Esophagus muscularis mucosa (tissue), 4 donors: ENCODE data around the gene CDRT4. TPM values are rescaled to one million over a fixed set of nuclear protein-coding genes. Genes with fewer than 3 reads are reported as not detected.

Source experiments
- DNase-seq: peaks from one replicate; pipeline ENCODE4 v3.0.0-alpha.2; 2017; ENCODE audit errors: extremely low spot score
- H3K27ac ChIP-seq, 4 donors: fragments of 200-600 bp; sonication (generic); replicated peaks in 1 of 4; 1 replicate in 3 of 4; 2 replicates in 1 of 4; pipeline ENCODE4 v1.5.1; 2016 to 2019; ENCODE audit warnings: mild to moderate bottlenecking in 1 of 4
- H3K27me3 ChIP-seq, 4 donors: fragments of 200-600 bp; sonication (generic); one replicate each; pipeline versions ENCODE4 v1.5.1 to v1.6.0; 2016 to 2019
- H3K36me3 ChIP-seq, 4 donors: fragments of 200-600 bp; sonication (generic); one replicate each; pipeline ENCODE4 v1.5.1; 2016 to 2019
- H3K4me1 ChIP-seq, 4 donors: fragments of 200-600 bp; sonication (generic); one replicate each; pipeline ENCODE4 v1.5.1; 2016 to 2019
- H3K4me3 ChIP-seq, 4 donors: fragments of 200-600 bp; sonication (generic); 1 replicate in 2 of 4; 2 replicates in 2 of 4; pipeline ENCODE4 v1.5.1; 2016 to 2019; ENCODE audit warnings: mild to moderate bottlenecking in 4 of 4, moderate library complexity in 1 of 4
- H3K9me3 ChIP-seq, 4 donors: fragments of 200-600 bp; sonication (generic); 1 replicate in 3 of 4; 2 replicates in 1 of 4; pipeline ENCODE4 v1.5.1; 2016 to 2019
- CTCF ChIP-seq, 3 experiments: fragments of 200-600 bp in 2 of 3; fragments of 450-650 bp in 1 of 3; sonication (generic) in 2 of 3; IDR thresholded peaks; one replicate each; pipeline ENCODE4 v1.5.1; 2017 to 2019; ENCODE audit warnings: antibody characterized with exemption in 3 of 3, mild to moderate bottlenecking in 2 of 3, moderate library complexity in 1 of 3
- EP300 ChIP-seq: sonication (generic); formaldehyde crosslinking; IDR thresholded peaks from one replicate; pipeline ENCODE4 v1.6.1; 2017; ENCODE audit warnings: antibody characterized with exemption
- POLR2A ChIP-seq: fragments of 450-650 bp; IDR thresholded peaks from one replicate; pipeline ENCODE4 v1.6.1; 2017; ENCODE audit warnings: antibody characterized with exemption, moderate library complexity, mild to moderate bottlenecking, low read depth
- POLR2AphosphoS5 ChIP-seq, 2 donors: sonication (generic); formaldehyde crosslinking; IDR thresholded peaks; one replicate each; pipeline ENCODE4 v1.6.1; 2017; ENCODE audit warnings: antibody characterized with exemption in 2 of 2
- WGBS: methylation state at CpG from one replicate; pipeline ENCODE4 v1.1.5; 2018; 5-methylcytosine and 5-hydroxymethylcytosine counted together
- intact Hi-C: fragments of 100-400 bp; cut with DNase I; formaldehyde crosslinking; loops from one replicate; pipeline ENCODE4 v1.15.1; 2023
- total RNA-seq, 4 donors: library from RNA; depleted of rRNA; stranded (reverse); fragments of >200 nt; gene quantifications; one replicate each; pipeline versions ENCODE4 v1.1.0 to v1.2.1, GENCODE V29; 2016

The CDRT4 gene
- total RNA-seq, 4 donors from 2014 or later: 1.6 to 6.6 (median 3.4) TPM

DNA sequence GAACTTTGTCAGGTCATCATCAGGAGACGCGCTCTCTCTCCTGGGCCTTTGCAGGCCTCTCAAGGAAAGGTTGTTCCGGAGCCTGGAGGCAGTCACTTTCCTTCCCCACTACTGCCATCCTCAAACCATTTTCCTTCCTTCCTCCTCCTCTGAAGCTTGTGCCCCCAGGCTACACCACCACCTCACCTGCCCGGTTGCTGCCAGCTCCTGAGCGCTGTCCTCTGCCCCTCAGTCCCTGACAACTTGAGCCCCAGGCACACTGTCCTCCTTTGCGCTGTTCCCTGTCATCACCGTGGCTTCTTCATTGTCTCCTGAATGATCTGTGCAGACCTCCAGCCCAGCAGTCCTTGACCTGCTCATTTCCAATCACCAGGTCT, 18.9 kb downstream of the CDRT4 start:
- intact Hi-C loops: no loop called here
- no peak for TF ChIP-seq EP300
- no peak for TF ChIP-seq POLR2A
- TF ChIP-seq POLR2AphosphoS5 (IDR thresholded peaks at IDR 0.05): no peak
- no peak for TF ChIP-seq CTCF (IDR thresholded peaks at IDR 0.05)
- peak overlapping the region; percentile 19 to 72 (median 56) for H3K27ac ChIP-seq
- H3K4me3 ChIP-seq: no peak overlapping the region
- no peaks in the 10 kb centered on the region for H3K9me3 ChIP-seq
- no peaks in the 10 kb centered on the region for H3K36me3 ChIP-seq
- peaks cover 20 to 33% (median 26%) of the 10 kb centered on the region in 4 donors for H3K4me1 ChIP-seq
- WGBS: 94% methylated on average over 7 of the region's 7 CpGs
- no peak for DNase-seq
- H3K27me3 ChIP-seq: no peaks in the 10 kb centered on the region

DNA sequence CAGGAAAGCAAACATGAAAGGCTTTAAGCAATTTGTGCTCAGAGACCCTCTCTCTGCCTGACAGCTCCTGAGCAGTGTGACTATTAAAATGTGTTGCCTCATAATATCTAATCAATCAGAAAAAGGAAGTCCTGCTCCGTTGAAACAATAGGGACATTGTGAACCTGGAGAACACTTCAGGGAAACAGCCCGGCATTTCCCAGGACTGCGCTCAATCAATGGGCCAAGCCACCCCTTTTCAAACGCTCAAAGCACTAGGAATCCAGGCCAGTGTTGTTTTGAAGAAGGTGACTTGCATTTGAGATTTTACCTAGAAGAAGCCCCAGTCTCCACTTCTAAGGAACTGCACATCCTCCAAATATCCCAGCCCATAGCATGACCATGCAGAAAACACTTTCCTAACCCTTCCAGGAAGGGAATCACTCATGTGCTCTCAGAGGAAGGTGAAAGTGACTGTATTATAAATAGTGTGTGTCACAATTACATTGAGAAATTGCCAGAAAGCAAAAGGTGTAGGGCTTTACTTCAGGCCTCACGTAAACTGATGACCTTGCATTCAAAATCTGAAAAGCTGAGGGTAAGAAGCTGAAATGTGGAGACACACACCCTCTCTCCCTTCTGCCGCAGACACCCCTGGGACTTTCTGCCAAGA, 19.4 kb downstream of the CDRT4 start:
- H3K27me3 ChIP-seq: no peaks in the 10 kb centered on the region
- intact Hi-C loops: no loop called here
- no peaks in the 10 kb centered on the region for H3K9me3 ChIP-seq
- H3K4me3 ChIP-seq: no peak overlapping the region
- peak overlapping the region; percentile 19 to 72 (median 56) for H3K27ac ChIP-seq
- no peak for DNase-seq
- no peaks in the 10 kb centered on the region for H3K36me3 ChIP-seq
- peaks cover 17 to 33% (median 21%) of the 10 kb centered on the region in 4 donors for H3K4me1 ChIP-seq
- peak in 1 of 2 donors; percentile 32 for TF ChIP-seq POLR2AphosphoS5 (IDR thresholded peaks at IDR 0.05)
- TF ChIP-seq EP300: no peak
- no peak for TF ChIP-seq CTCF (IDR thresholded peaks at IDR 0.05)
- no peak for TF ChIP-seq POLR2A
- 76% methylated on average over 6 of the region's 6 CpGs for WGBS

- H3K4me1 ChIP-seq: peaks cover 4 to 33% (median 11%) of the 10 kb centered on the region in 4 donors
- no peaks in the 10 kb centered on the region for H3K36me3 ChIP-seq
- DNase-seq: no peak
- H3K4me3 ChIP-seq: no peak overlapping the region
- WGBS: 83% methylated on average over 10 of the region's 10 CpGs
- H3K27me3 ChIP-seq: no peaks in the 10 kb centered on the region
- no peaks in the 10 kb centered on the region for H3K9me3 ChIP-seq
- TF ChIP-seq EP300: no peak
- no peak overlapping the region for H3K27ac ChIP-seq
- intact Hi-C loops: no loop called here
Observed at GRCh38 chr17:15446036-15446435, 21.4 kb downstream of the CDRT4 start.

DNA sequence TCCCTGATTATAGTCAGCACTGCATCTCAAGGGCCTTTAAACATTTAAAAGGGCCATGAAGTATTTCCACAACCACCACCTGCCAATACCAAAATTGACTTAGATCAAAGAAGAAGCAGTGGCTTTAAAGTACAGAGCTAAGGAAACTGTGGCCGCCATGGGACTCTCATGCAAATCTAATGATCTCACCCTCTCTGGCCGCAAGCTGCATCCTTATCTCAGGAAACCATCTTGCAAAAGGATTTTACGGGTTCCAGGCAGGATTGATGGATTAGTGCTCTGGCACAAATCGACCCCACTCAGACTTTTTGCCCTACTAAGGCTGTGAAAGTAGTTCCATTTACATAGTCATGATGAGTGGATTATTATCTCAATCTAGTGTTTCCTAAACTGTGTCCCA, 22.6 kb downstream of the CDRT4 start:
- Histone ChIP-seq H3K27ac (peak overlapping the region in 1 of 4 donors; percentile 25), H3K27me3 (no peaks in the 10 kb centered on the region), H3K9me3 (no peaks in the 10 kb centered on the region), H3K4me1 (peaks cover 4 to 33% (median 11%) of the 10 kb centered on the region in 4 donors), H3K36me3 (no peaks in the 10 kb centered on the region), H3K4me3 (no peak overlapping the region)
- intact Hi-C loops: no loop called here
- TF ChIP-seq EP300 (no peak), POLR2AphosphoS5 (IDR thresholded peaks at IDR 0.05) (no peak), CTCF (IDR thresholded peaks at IDR 0.05) (no peak), POLR2A (no peak)
- WGBS: 53% methylated on average over 4 of the region's 4 CpGs
- DNase-seq: no peak

DNA sequence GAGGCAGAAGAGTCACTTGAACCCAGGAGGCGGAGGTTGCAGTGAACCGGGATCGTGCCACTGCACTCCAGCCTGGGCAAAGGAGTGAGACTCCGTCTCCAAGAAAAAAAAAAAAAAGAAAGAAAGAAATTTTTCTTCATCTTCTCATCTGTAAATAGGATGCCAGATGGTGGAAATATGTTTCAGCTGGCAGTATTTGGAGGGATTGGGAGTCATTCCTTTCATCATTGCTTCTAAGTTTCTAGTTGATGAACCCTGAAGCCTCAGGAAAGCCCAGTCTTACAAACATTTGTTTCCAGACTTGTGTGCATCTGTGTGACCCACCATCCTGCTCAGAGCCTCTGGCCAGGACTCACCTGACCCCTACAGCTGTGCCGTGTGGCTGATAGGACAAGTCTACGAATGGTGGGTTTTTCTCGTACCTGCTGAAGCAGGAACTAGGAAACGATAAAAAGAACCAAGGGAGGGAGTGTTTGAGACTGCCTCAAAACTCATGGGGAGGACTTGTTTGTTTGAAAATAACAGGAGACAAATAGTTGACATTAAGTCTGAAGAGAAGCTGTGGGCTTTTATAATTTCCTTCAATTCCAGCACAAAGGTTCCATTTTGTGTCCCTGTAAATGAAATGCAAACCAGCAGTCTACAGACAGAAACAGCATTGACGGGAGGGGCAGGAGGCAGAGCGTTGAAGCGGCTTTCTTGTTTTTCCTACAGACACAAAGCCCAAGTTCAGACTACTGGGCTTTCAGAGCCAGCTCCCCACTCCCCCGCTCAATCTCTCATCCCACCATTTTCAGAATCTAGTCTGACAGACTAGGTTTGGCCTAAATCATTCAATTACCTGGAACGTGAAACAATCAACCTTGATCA, 24.9 kb downstream of the CDRT4 start:
- 90% methylated on average over 13 of the region's 13 CpGs for WGBS
- peak overlapping the region in 1 of 4 donors; percentile 20 for H3K27ac ChIP-seq
- H3K36me3 ChIP-seq: no peaks in the 10 kb centered on the region
- no peak for TF ChIP-seq POLR2AphosphoS5 (IDR thresholded peaks at IDR 0.05)
- no peak for TF ChIP-seq POLR2A
- no peak for TF ChIP-seq CTCF (IDR thresholded peaks at IDR 0.05)
- intact Hi-C loops: no loop called here
- no peak overlapping the region for H3K4me3 ChIP-seq
- H3K27me3 ChIP-seq: no peaks in the 10 kb centered on the region
- no peak for DNase-seq
- peaks cover 0 to 12% (median 5%) of the 10 kb centered on the region in 4 donors for H3K4me1 ChIP-seq
- H3K9me3 ChIP-seq: no peaks in the 10 kb centered on the region
